Naive thymus-derived CD4-positive, alpha-beta T cell (primary cell): Measurements from ENCODE around the gene ADRA2B. TPM values are rescaled to one million over a fixed set of nuclear protein-coding genes. Genes with fewer than 3 reads are reported as not detected.
"Not testable (repeated sequence)": the region's sequence is repeated elsewhere in the genome, so short reads cannot be mapped to it uniquely, and the experiment has no call there.

ENCODE experiments used
- ATAC-seq: fragments of 150-1000 bp; cut with Tn5 transposase; 2 replicates; pipeline ENCODE4 v1.10.0; 2021; ENCODE audit warnings: mild to moderate bottlenecking, moderate library complexity
- CTCF ChIA-PET: fragments of 350-600 bp; sonication (Branson Sonifier 250); formaldehyde crosslinking; loops from one replicate; lab custom pipeline; 2021; ENCODE audit warnings: antibody characterized with exemption; lab: Charles Lee
- POLR2A ChIA-PET: fragments of 350-600 bp; sonication (Branson Sonifier 250); formaldehyde crosslinking; loops from one replicate; lab custom pipeline; 2021; ENCODE audit warnings: antibody characterized with exemption, inconsistent platforms; lab: Charles Lee
- DNase-seq, 9 donors: peaks; one replicate each; pipeline versions ENCODE4 v3.0.0 to v3.0.0-alpha.2; 2020 to 2022; ENCODE audit warnings: mixed read lengths in 1 of 9
- H3K27ac ChIP-seq: one replicate; pipeline ENCODE4 v1.7.0; 2013; ENCODE audit warnings: mild to moderate bottlenecking, low read depth, low read length, moderate library complexity
- H3K27me3 ChIP-seq, 2 donors: one replicate each; pipeline ENCODE4 v1.7.0; 2013; ENCODE audit warnings: low read length in 2 of 2, mild to moderate bottlenecking in 2 of 2, moderate library complexity in 2 of 2; ENCODE audit not compliant: control insufficient read depth in 2 of 2, insufficient read depth in 2 of 2
- H3K36me3 ChIP-seq, 3 experiments: 1 replicate in 2 of 3; 2 replicates in 1 of 3; pipeline ENCODE4 v1.7.0; 2013; ENCODE audit warnings: low read length in 3 of 3, mild to moderate bottlenecking in 3 of 3, moderate library complexity in 1 of 3; ENCODE audit not compliant: insufficient read depth in 3 of 3, control insufficient read depth in 2 of 3
- H3K4me1 ChIP-seq, 2 donors: one replicate each; pipeline ENCODE4 v1.7.0; 2013; ENCODE audit warnings: low read length in 2 of 2, mild to moderate bottlenecking in 2 of 2, moderate library complexity in 1 of 2; ENCODE audit not compliant: control insufficient read depth in 2 of 2, insufficient read depth in 2 of 2
- H3K4me3 ChIP-seq: 2 replicates; pipeline ENCODE4 v1.7.0; 2013; ENCODE audit warnings: mild to moderate bottlenecking, low read length
- H3K9me3 ChIP-seq, 3 experiments: 1 replicate in 2 of 3; 2 replicates in 1 of 3; pipeline ENCODE4 v1.7.0; 2013; ENCODE audit warnings: low read length in 3 of 3; ENCODE audit not compliant: control insufficient read depth in 2 of 3
- H3K27ac Mint-ChIP-seq, 9 donors: one replicate each; pipeline ENCODE4 v1.8.0; 2020 to 2022; ENCODE audit warnings: mixed read lengths in 9 of 9, mild to moderate bottlenecking in 8 of 9, moderate library complexity in 5 of 9, inconsistent platforms in 2 of 9
- H3K27me3 Mint-ChIP-seq, 5 donors: one replicate each; pipeline ENCODE4 v1.8.0; 2021 to 2022; ENCODE audit warnings: mixed read lengths in 5 of 5, mild to moderate bottlenecking in 1 of 5
- H3K36me3 Mint-ChIP-seq, 5 donors: one replicate each; pipeline ENCODE4 v1.8.0; 2020 to 2022; ENCODE audit warnings: mixed read lengths in 5 of 5, mild to moderate bottlenecking in 3 of 5, inconsistent platforms in 1 of 5
- H3K4me1 Mint-ChIP-seq, 7 donors: one replicate each; pipeline ENCODE4 v1.8.0; 2020 to 2022; ENCODE audit warnings: mixed read lengths in 7 of 7, mild to moderate bottlenecking in 3 of 7, inconsistent platforms in 1 of 7
- H3K4me3 Mint-ChIP-seq, 10 donors: one replicate each; pipeline ENCODE4 v1.8.0; 2020 to 2022; ENCODE audit warnings: mild to moderate bottlenecking in 10 of 10, mixed read lengths in 10 of 10, moderate library complexity in 6 of 10, inconsistent platforms in 2 of 10
- H3K9me3 Mint-ChIP-seq, 11 donors: one replicate each; pipeline ENCODE4 v1.8.0; 2020 to 2022; ENCODE audit warnings: mixed read lengths in 11 of 11, mild to moderate bottlenecking in 4 of 11, inconsistent platforms in 1 of 11, moderate library complexity in 1 of 11
- intact Hi-C, 2 donors: fragments of 100-400 bp; cut with micrococcal nuclease; formaldehyde crosslinking; loops; one replicate each; pipeline ENCODE4 v1.15.1; 2023
- polyA plus RNA-seq, 2 donors: library from polyadenylated mRNA; unstranded; fragments of 300-500 nt; fragmentation: Illumina TruSeq; gene quantifications; one replicate each; pipeline ENCODE4 v1.2.3, GENCODE V29; 2021
- total RNA-seq, 6 experiments: library from RNA in 5 of 6; stranded (reverse) in 5 of 6; gene quantifications; 1 replicate in 5 of 6; 2 replicates in 1 of 6; pipeline ENCODE4 v1.2.3 and lab custom pipeline; 2021 to 2026

The ADRA2B gene
- total and polyA plus RNA-seq, 7 experiments from 2014 or later: 0.15 to 0.93 (median 0.76) TPM; not detected in 4

- H3K36me3 ChIP-seq, ATAC-seq, H3K36me3 Mint-ChIP-seq, CTCF ChIA-PET, H3K4me3 Mint-ChIP-seq, intact Hi-C loops, H3K4me1 Mint-ChIP-seq, H3K9me3 ChIP-seq, POLR2A ChIA-PET, H3K9me3 Mint-ChIP-seq, H3K27ac ChIP-seq, H3K27me3 Mint-ChIP-seq, H3K4me3 ChIP-seq, DNase-seq, H3K4me1 ChIP-seq, H3K27me3 ChIP-seq: not testable (repeated sequence)
- H3K27ac Mint-ChIP-seq: peak overlapping the region in 2 of 9 donors; percentile 2 to 6
Observed at GRCh38 chr2:96067098-96067660, 49.2 kb downstream of the ADRA2B start.

- H3K27me3 ChIP-seq, H3K9me3 Mint-ChIP-seq, H3K4me1 Mint-ChIP-seq, H3K36me3 ChIP-seq, H3K27me3 Mint-ChIP-seq, CTCF ChIA-PET, H3K36me3 Mint-ChIP-seq, H3K4me1 ChIP-seq, DNase-seq, H3K27ac Mint-ChIP-seq, H3K4me3 Mint-ChIP-seq, intact Hi-C loops, ATAC-seq, H3K27ac ChIP-seq, H3K4me3 ChIP-seq, H3K9me3 ChIP-seq, POLR2A ChIA-PET: not testable (repeated sequence)
Observed at GRCh38 chr2:96066511-96066910, 49.9 kb downstream of the ADRA2B start.

- H3K36me3 ChIP-seq, H3K9me3 ChIP-seq, H3K9me3 Mint-ChIP-seq, POLR2A ChIA-PET, DNase-seq, H3K4me3 ChIP-seq, H3K4me1 Mint-ChIP-seq, H3K36me3 Mint-ChIP-seq, ATAC-seq, H3K27me3 Mint-ChIP-seq, H3K4me1 ChIP-seq, H3K27ac ChIP-seq, intact Hi-C loops, CTCF ChIA-PET, H3K27me3 ChIP-seq, H3K4me3 Mint-ChIP-seq, H3K27ac Mint-ChIP-seq: not testable (repeated sequence)
Observed at GRCh38 chr2:96065954-96066353, 50.4 kb downstream of the ADRA2B start.

- ChIA-PET CTCF (no interaction called here), POLR2A (no interaction called here)
- no peaks in the 10 kb centered on the region for H3K4me1 ChIP-seq
- Mint-ChIP-seq H3K36me3 (no peaks in the 10 kb centered on the region), H3K27ac (no peak overlapping the region), H3K4me3 (no peak overlapping the region), H3K27me3 (peaks cover 0 to 3% (median 0%) of the 10 kb centered on the region in 5 donors), H3K9me3 (no peaks in the 10 kb centered on the region), H3K4me1 (no peaks in the 10 kb centered on the region)
- no peak overlapping the region for H3K4me3 ChIP-seq
- H3K27me3 ChIP-seq: no peaks in the 10 kb centered on the region
- intact Hi-C loops: no loop called here
- no peak overlapping the region for H3K27ac ChIP-seq
- no peak for DNase-seq
- no peak for ATAC-seq
- H3K9me3 ChIP-seq: no peaks in the 10 kb centered on the region
- H3K36me3 ChIP-seq: no peaks in the 10 kb centered on the region
Observed at GRCh38 chr2:96065381-96065930, 50.9 kb downstream of the ADRA2B start.

GRCh38 chr2:96064760-96065159 lies 51.6 kb downstream of the ADRA2B start:
- POLR2A ChIA-PET, H3K4me1 Mint-ChIP-seq, H3K4me3 ChIP-seq, H3K9me3 ChIP-seq, CTCF ChIA-PET, H3K4me3 Mint-ChIP-seq, H3K36me3 Mint-ChIP-seq, H3K27ac Mint-ChIP-seq, H3K4me1 ChIP-seq, DNase-seq, H3K36me3 ChIP-seq, H3K27me3 Mint-ChIP-seq, intact Hi-C loops, ATAC-seq, H3K9me3 Mint-ChIP-seq, H3K27me3 ChIP-seq, H3K27ac ChIP-seq: not testable (repeated sequence)

GRCh38 chr2:96064047-96064675 lies 52.2 kb downstream of the ADRA2B start:
- H3K4me1 ChIP-seq, H3K27me3 Mint-ChIP-seq, H3K27ac Mint-ChIP-seq, H3K27me3 ChIP-seq, CTCF ChIA-PET, H3K27ac ChIP-seq, H3K4me3 ChIP-seq, H3K4me3 Mint-ChIP-seq, ATAC-seq, intact Hi-C loops, POLR2A ChIA-PET, H3K4me1 Mint-ChIP-seq, H3K9me3 Mint-ChIP-seq, DNase-seq, H3K9me3 ChIP-seq, H3K36me3 Mint-ChIP-seq, H3K36me3 ChIP-seq: not testable (repeated sequence)
